Measurements from ENCODE around the gene PPCDC.

Gene PPCDC

DNA sequence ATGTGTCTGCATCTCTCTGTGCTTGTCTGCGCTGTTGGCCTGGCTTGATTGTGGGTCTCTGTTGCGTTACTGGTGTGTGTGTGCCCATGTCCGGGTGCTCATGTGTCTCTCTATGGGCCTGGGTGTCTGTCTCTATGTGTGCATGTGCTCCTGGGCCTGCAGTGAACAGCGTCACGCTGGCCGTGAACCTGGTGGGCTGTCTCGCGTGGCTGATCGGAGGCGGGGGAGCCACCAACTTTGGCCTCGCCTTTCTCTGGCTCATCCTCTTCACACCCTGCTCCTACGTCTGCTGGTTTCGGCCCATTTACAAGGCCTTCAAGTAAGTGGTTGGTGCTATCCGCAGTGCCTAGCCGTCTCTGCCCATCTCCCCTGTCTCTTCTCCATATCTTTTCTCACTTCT, 7.0 kb upstream of the PPCDC start:
- no peak for DNase-seq

DNA sequence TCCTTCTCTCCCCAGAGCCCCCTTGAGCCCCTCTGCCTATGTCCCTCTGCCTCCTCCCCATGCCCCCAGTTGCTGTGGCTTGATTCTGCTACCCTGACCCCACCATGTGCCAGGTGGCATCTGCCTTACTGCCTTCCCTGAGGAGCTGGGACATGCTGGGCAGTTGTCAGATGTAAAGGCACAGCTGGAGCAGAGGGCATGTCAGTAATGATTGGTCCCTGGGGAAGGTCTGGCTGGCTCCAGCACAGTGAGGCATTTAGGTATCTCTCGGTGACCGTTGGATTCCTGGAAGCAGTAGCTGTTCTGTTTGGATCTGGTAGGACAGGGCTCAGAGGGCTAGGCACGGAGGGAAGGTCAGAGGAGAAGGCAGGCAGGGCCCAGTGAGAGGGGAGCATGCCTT, 3.5 kb upstream of the PPCDC start:
- DNase-seq, result no peak

DNA sequence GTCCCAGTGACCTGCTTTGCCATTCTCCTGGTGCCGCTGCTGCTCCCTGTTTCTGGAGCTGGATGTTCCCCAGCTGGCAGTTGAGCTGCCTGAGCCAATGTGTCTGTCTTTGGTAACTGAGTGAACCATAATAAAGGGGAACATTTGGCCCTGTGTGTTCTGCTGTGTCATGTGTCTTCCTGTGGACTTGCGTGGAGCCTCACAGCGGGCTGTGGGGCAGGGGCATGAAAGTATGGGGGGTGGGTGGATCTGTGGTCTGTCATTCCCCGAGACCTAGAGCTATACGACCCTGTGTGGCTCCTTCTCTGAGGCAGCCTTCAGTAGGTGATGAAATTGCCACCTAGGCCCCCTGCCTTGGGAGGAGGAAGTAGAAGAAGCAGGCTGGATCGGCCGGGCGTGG, 2.0 kb upstream of the PPCDC start:
- no peak for DNase-seq

DNA sequence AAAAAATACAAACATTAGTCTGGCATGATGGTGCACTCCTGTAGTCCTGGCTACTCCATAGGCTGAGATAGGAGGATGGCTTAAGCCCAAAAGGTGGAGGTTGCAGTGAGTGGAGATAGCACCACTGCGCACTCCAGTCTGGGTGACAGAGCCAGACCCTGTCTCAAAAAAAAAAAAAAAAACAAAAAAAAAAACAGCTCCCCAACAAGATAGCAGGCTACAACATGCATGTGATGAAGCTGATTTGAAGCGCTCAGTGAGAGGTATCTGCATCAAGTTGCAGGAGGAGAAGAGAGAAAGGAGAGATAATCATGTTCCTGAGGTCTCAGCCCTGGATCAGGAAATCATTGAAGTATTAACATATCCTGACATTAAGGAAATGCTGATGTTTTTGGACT, 608 bp upstream of the PPCDC start:
- DNase-seq, result no peak

- DNase-seq, result no peak
These were observed 664 bp downstream of the PPCDC start for GRCh38 chr15:75023872-75024636.

DNA sequence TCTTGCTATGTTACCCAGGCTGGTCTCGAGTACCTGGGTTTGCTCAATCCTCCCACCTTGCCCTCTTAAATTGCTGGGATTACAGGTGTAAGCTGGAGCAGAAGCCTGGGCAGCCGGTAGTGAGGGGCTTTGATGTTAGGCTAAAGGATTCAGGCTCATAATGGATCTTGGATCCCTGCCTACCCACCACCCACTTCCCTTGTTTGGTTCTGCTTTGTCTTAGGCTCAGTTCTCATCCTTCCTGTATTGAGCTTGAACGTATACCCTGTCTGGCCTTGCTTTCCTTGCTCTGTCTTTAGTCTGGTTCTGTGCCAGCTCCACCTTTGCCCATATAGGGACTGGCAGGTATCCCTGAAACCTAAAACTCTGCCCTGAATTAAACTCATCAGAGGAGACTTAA, 1.7 kb downstream of the PPCDC start:
- no peak for DNase-seq

GRCh38 chr15:75025548-75026260, 2.3 kb downstream of the PPCDC start:
- DNase-seq, result no peak

- DNase-seq, result no peak
These were observed 4.2 kb downstream of the PPCDC start for GRCh38 chr15:75027551-75027950.

- DNase-seq, result no peak
These were observed 5.6 kb downstream of the PPCDC start for GRCh38 chr15:75028991-75029377.

DNA sequence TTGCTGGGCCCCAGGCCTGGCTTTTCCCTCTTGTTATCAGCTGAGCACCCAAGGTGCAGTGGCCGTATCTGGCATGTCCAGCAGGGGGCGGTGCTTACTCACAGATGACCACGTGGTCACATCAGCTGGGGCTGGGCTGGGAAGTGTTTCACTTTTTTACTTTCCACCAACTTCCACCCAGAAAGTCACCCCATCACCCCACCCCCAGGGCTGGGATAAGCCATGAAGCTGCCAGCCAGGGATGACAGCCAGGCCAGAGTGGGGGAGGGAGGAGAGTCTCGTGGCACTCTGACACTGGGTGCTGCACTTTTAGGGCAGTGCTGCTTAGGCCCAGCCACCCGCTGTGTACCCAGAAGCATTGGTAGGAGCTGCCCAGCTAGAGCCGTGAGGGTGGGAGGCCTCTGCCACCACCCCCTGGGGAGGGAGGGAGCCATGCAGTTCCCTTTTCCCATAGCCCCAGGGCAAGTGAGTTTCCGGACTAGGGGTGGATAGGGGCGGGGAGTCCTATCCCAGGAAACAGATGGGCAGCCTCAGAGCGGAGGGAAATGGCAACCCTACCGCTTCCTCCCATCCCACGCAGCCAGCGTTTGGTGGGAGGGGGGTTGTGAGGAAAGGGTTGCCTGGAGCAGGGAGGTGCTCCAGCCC, 6.1 kb downstream of the PPCDC start:
- DNase-seq, result peak; percentile 8

- DNase-seq, result no peak
These were observed 6.6 kb downstream of the PPCDC start for GRCh38 chr15:75030023-75030413.

- DNase-seq, result no peak
These were observed 7.0 kb downstream of the PPCDC start for GRCh38 chr15:75030424-75030823.

GRCh38 chr15:75031848-75032247, 8.5 kb downstream of the PPCDC start:
- no peak for DNase-seq

GRCh38 chr15:75032395-75032794, 9.0 kb downstream of the PPCDC start:
- no peak for DNase-seq

DNA sequence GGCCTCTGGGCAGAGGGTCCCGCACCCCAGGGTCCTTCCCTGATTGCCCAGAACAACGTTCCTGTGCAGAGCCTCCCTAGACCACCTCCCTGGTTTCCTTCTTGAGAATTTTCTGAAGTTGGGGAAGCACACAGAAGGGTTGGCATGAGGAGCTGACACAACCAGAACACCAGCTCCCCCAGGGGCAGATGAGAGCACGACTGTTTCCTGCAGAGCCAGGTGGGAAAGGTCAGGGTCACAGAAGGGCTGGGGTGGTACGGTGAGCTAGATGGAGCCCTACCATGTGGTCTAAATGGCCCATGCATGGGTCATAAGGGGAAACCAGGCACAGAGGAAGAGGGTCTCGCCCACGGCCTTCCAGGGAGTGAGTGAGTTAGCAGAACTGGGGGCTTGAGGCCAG, 10.4 kb downstream of the PPCDC start:
- DNase-seq, result no peak

DNA sequence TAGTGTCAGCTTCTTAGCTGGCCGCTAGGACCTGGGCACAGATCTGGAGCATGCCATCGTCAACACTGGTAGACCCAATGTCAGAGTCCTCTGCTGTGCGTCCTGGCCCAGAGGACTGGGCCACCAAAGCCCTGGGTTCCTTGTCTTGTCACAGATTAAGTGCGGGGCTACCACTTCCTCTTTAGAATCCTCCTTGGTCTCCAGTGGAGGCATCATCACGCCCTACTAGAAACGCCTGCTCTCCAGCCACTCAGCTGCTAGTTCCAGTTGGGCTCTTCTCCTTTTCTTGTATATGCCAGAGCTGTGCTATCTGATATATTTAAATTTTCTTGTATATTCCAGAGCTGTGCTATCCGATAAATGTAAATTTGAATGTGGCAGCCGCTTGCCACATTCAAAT, 11.2 kb downstream of the PPCDC start:
- DNase-seq, result no peak

- no peak for DNase-seq
These were observed 12.8 kb downstream of the PPCDC start for GRCh38 chr15:75036212-75036616.

DNA sequence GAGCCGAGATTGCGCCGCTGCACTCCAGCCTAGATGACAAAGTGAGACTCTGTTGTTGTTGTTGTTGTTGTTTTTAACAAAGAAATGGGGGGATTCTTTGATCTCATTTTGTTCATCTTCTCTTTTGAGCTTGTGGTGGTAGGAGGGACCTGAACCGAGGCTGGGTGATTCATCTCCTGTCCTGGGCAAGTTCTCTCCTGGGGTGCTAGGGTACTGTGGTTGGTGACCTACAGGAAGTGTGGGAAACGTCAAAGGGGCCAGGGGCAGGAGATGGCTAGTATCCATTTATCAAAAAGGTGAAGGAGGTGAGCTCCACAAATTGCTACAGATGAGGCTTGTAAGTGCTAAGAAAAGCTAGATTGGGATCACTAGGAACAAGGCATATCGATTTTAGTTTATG, 14.3 kb downstream of the PPCDC start:
- DNase-seq, result no peak

DNA sequence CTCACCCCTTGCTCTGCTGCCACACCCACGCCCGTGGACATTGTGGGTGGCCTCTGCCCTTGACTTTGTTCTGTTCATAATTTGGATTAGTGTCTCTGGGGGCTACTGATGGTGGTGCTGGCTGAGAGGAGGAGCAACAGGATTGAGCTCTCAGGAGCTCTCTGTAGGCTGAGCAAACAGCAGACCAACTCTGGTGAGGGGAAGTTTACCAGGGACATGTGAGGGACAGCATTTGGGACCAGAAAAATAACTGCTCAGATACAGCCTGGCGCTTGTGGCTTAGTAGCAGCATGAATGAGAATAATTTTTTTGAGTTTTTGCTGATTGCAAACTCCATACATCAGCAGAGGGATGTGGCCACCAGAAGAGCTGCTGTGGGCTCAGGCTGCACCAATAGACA, 14.8 kb downstream of the PPCDC start:
- no peak for DNase-seq

- DNase-seq, result no peak
These were observed 19.5 kb downstream of the PPCDC start for GRCh38 chr15:75042730-75043508.

DNA sequence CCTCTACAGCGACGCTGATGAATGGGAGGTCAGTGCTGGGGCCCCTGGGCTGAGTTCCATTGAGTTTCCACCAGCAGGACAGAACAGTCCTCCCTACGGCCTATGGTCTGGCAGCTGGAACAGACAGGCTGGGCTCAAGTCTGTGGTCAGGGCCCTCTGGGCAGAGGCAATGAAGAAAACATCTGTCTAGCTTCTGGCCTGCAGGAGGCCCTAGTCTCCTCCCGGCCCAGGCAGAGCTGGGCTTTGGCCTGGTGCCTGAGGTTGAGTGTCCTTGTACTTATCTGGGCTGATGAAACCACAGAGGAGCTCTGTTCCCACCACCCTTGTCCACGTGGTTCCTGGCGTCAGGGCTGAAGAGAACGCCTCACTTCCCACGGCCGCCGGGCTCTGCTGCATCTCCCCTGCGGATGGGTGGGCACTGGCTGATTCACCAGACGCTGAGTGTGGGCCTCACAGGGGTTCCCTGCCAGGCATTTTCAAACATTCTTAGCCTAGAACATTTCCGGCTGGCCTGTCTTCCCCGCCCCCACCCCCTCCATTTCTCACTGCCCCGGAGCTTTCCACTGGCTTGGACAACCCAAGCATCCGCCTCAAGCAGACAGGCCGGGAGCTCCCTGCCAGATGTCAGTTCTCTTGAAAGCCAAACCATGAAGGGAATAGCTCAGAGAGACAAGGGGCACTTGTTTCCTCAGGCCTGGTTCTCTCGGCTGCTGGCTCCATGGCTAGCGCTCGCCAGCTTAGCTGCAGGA, 20.3 kb downstream of the PPCDC start:
- DNase-seq, result peak; percentile 40

DNA sequence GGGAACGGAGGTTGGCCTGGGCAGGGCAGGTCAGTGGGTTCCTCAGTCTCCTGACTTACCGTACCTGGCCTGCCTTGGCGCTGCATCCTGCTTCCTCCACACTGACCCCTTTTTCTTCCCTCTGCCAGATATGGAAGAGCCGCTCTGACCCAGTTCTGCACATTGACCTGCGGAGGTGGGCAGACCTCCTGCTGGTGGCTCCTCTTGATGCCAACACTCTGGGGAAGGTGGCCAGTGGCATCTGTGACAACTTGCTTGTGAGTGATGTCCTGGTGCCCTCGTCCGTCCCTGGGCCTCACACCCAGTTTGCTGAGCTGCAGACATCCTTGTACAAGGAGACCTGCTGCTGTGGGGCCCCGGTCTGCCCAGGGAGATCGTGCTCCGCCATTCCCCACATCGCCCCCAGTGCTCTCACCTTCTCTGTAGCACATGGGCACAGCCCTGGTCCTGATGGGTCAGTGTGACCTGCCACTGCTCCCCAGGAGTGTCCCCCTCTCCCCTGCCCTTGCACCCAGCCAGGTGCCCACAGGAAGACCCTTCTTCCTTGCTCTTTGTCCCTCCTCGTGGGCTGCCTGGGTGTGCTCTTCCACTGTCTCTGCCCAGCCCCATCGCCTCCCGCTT, 21.0 kb downstream of the PPCDC start:
- no peak for DNase-seq

Measured in NCI-H1092 (cell line).